Memory B cell (primary cell): ENCODE measurements around the gene PMS1.
A peak's percentile ranks its signal among the peaks of the same experiment; 100 is the strongest.
"Not testable (repeated sequence)": the region's sequence is repeated elsewhere in the genome, so short reads cannot be mapped to it uniquely, and the experiment has no call there.

ENCODE experiments used
- ATAC-seq: fragments of 150-1000 bp; cut with Tn5 transposase; 2 replicates; pipeline ENCODE4 v1.10.0; 2021; ENCODE audit warnings: low read depth, mild to moderate bottlenecking, moderate library complexity
- DNase-seq, 2 donors: peaks; one replicate each; pipeline ENCODE4 v3.0.0; 2022; ENCODE audit warnings: low spot score in 2 of 2
- H3K27ac Mint-ChIP-seq: one replicate; pipeline ENCODE4 v1.8.0; 2022; ENCODE audit warnings: mild to moderate bottlenecking, moderate library complexity, mixed read lengths
- H3K27me3 Mint-ChIP-seq: one replicate; pipeline ENCODE4 v1.8.0; 2022; ENCODE audit warnings: mixed read lengths
- H3K36me3 Mint-ChIP-seq: one replicate; pipeline ENCODE4 v1.8.0; 2022; ENCODE audit warnings: mild to moderate bottlenecking, mixed read lengths
- H3K4me1 Mint-ChIP-seq: one replicate; pipeline ENCODE4 v1.8.0; 2022; ENCODE audit warnings: mixed read lengths
- H3K4me3 Mint-ChIP-seq: one replicate; pipeline ENCODE4 v1.8.0; 2022; ENCODE audit warnings: mild to moderate bottlenecking, moderate library complexity, mixed read lengths
- H3K9me3 Mint-ChIP-seq: one replicate; pipeline ENCODE4 v1.8.0; 2022; ENCODE audit warnings: mixed read lengths

PMS1 gene

GRCh38 chr2:189865826-189866225, 81.6 kb downstream of the PMS1 start:
- Mint-ChIP-seq H3K4me1 (no peaks in the 10 kb centered on the region), H3K36me3 (peaks cover 12% of the 10 kb centered on the region), H3K9me3 (no peaks in the 10 kb centered on the region), H3K4me3 (no peak overlapping the region), H3K27me3 (no peaks in the 10 kb centered on the region), H3K27ac (no peak overlapping the region)
- DNase-seq, result no peak
- ATAC-seq, result no peak

- peaks cover 12% of the 10 kb centered on the region for H3K36me3 Mint-ChIP-seq
- DNase-seq, result no peak
- H3K4me1 Mint-ChIP-seq, result no peaks in the 10 kb centered on the region
- H3K4me3 Mint-ChIP-seq, result no peak overlapping the region
- H3K9me3 Mint-ChIP-seq, result no peaks in the 10 kb centered on the region
- H3K27ac Mint-ChIP-seq, result no peak overlapping the region
- H3K27me3 Mint-ChIP-seq, result no peaks in the 10 kb centered on the region
- no peak for ATAC-seq
Measured at GRCh38 chr2:189866296-189866695, 82.0 kb downstream of the PMS1 start.

DNA sequence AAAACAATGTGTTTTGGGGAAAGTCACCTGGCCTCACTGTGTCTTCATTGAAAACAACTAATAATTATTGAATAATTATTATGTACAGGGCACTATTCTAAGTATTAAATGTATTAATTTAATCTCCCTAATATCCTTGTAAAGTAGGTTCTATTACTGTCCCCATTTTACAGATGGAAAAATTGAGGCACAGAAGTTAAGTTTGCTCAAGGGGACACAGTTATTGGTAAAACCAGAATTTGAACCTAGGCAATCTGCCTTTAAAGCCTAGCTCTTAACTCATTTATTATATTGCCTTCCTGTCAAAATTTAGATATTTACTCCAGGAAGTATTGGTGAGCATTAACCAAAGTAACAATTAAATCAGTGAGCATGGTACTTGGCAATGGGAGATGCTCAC, 84.6 kb downstream of the PMS1 start:
- DNase-seq, result no peak
- no peak overlapping the region for H3K27ac Mint-ChIP-seq
- no peaks in the 10 kb centered on the region for H3K27me3 Mint-ChIP-seq
- H3K4me3 Mint-ChIP-seq, result no peak overlapping the region
- no peaks in the 10 kb centered on the region for H3K9me3 Mint-ChIP-seq
- H3K4me1 Mint-ChIP-seq, result no peaks in the 10 kb centered on the region
- ATAC-seq, result no peak
- H3K36me3 Mint-ChIP-seq, result peaks cover 10% of the 10 kb centered on the region

- H3K9me3 Mint-ChIP-seq, result peaks cover 4% of the 10 kb centered on the region
- DNase-seq (no peak), ATAC-seq (no peak)
- H3K27me3 Mint-ChIP-seq, result no peaks in the 10 kb centered on the region
- peaks cover 13% of the 10 kb centered on the region for H3K36me3 Mint-ChIP-seq
- no peak overlapping the region for H3K27ac Mint-ChIP-seq
- H3K4me3 Mint-ChIP-seq, result no peak overlapping the region
- H3K4me1 Mint-ChIP-seq, result peaks cover 8% of the 10 kb centered on the region
Measured at GRCh38 chr2:189870381-189871085, 86.3 kb downstream of the PMS1 start.

DNA sequence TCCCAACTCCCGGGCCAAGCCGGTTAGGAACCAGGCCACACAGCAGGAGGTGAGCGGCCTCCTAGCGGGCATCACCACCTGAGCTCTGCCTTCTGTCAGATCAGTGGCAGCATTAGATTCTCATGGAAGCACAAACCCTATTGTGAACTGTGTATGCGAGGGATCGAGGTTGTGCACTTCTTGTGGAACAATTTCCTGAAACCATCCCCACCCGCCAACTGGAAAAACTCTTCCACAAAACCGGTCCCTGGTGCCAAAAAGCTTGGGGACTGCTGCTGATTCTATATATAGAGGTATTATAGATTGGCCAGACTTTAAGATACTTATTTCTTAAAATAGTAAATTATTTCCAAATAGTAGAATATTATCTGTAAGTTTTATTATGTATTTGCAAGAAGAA, 89.4 kb downstream of the PMS1 start:
- H3K4me1 Mint-ChIP-seq, result peaks cover 12% of the 10 kb centered on the region
- H3K27ac Mint-ChIP-seq, result no peak overlapping the region
- ATAC-seq, result no peak
- H3K9me3 Mint-ChIP-seq, result peaks cover 4% of the 10 kb centered on the region
- no peak for DNase-seq
- H3K4me3 Mint-ChIP-seq, result no peak overlapping the region
- H3K27me3 Mint-ChIP-seq, result no peaks in the 10 kb centered on the region
- peaks cover 18% of the 10 kb centered on the region for H3K36me3 Mint-ChIP-seq

DNA sequence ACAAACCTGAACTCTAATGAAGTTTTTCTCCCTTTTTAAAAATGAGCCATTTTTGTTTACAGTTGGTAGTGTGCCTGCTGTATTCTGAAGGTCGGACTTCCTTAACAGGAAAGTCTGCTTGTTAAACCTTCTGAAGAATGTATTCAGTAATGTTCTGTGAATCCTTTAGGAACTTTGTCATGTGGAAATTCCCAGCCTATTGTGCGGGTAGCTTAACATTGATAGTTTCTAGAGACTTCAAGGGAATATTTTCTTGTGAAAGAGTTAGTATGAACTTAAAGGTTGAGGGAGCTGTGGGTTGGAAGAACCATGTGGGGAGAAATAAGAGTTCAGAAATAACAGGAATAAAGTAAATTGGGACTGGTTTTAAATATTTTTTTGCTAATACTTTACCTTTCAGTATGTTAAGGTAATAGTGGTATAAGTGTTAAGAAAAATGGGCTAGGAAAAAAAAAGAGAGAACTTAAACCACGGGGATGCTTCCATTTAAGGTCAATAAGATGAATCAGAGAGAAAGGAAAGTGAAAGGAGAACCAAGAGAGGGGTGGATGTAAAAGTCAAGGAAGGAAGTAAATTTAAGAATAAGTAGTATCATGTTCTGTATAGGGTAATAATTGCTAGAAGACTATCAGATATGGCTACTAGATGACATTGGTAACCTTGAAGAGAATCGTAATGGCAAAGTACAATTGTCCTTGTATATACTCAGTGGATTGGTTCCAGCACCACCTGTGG, 90.5 kb downstream of the PMS1 start:
- Mint-ChIP-seq H3K9me3 (peaks cover 4% of the 10 kb centered on the region), H3K27me3 (no peaks in the 10 kb centered on the region), H3K27ac (peak overlapping the region; percentile 64), H3K4me1 (peaks cover 12% of the 10 kb centered on the region), H3K36me3 (peaks cover 18% of the 10 kb centered on the region), H3K4me3 (no peak overlapping the region)
- no peak for DNase-seq
- peak; percentile 71 for ATAC-seq

DNA sequence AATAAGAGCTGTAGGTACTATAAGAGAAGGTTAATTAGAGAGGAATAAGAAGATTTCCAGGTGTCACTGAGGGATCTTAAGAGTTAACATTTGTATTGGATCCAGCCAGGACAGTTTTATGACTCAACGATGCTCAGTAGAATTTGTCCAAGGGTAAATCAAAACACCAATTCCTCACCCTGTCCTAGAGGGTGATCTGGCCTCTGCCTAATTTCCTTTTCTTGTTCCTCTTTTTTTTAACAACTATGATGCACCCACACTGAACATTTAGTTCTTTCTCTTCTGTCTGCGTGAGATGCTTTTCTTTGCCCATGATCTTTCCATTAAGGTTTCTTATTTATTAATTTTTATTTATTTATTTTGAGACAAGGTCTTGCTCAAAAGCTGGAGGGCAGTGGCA, 92.0 kb downstream of the PMS1 start:
- Mint-ChIP-seq H3K36me3 (peaks cover 18% of the 10 kb centered on the region), H3K27me3 (no peaks in the 10 kb centered on the region), H3K4me1 (peaks cover 12% of the 10 kb centered on the region), H3K9me3 (peaks cover 4% of the 10 kb centered on the region), H3K4me3 (no peak overlapping the region), H3K27ac (no peak overlapping the region)
- ATAC-seq (no peak), DNase-seq (no peak)

DNA sequence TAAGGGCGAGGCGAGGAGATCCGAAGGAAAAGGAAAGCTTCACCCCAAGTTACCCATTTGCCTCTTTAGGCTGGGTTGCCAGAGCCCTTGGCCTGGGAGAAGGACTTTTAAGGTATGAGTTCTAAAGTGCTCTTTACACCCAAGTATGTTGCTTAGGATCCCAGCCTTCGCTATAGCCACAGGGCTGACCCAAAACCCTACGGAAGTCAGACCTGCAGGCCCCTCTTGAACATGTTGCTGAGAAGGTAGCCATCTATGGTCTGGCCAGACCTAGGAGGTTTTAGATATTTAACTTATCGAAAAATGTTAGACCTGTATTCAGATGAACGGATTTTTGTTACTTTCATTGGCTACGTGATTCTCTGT, 95.4 kb downstream of the PMS1 start:
- H3K27ac Mint-ChIP-seq, result no peak overlapping the region
- H3K27me3 Mint-ChIP-seq, result no peaks in the 10 kb centered on the region
- peaks cover 11% of the 10 kb centered on the region for H3K4me1 Mint-ChIP-seq
- H3K4me3 Mint-ChIP-seq, result no peak overlapping the region
- peaks cover 14% of the 10 kb centered on the region for H3K36me3 Mint-ChIP-seq
- no peak for ATAC-seq
- no peak for DNase-seq
- peaks cover 4% of the 10 kb centered on the region for H3K9me3 Mint-ChIP-seq

DNA sequence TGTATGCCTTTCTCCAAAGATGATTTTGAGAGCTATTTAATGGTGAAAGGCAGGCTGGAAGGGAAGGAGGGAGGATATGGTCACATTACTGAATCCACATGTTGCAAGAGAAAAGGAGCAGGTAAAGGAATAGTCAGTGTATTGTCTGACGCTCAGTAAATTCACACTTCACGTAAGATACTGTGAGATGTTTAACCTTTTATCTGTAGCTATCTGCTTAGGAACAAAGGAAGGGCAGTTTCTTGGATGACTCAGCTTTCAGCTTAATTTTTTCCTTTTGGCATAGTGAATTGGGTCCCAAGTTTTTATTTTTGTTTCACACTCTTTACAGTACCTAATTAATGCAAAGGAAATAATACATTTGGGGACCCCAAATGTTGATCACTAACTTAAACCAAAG, 96.2 kb downstream of the PMS1 start:
- DNase-seq (no peak), ATAC-seq (no peak)
- H3K9me3 Mint-ChIP-seq, result no peaks in the 10 kb centered on the region

GRCh38 chr2:189880832-189881492, 96.7 kb downstream of the PMS1 start:
- H3K9me3 Mint-ChIP-seq, result no peaks in the 10 kb centered on the region
- ATAC-seq (no peak), DNase-seq (no peak)
- no peak overlapping the region for H3K4me3 Mint-ChIP-seq
- H3K36me3 Mint-ChIP-seq, result peaks cover 8% of the 10 kb centered on the region
- H3K4me1 Mint-ChIP-seq, result peaks cover 4% of the 10 kb centered on the region
- H3K27me3 Mint-ChIP-seq, result no peaks in the 10 kb centered on the region
- H3K27ac Mint-ChIP-seq, result no peak overlapping the region

More for the DNA sequence above, 96.2 kb downstream of the PMS1 start:
- H3K27me3 Mint-ChIP-seq, result no peaks in the 10 kb centered on the region
- no peak overlapping the region for H3K4me3 Mint-ChIP-seq
- H3K36me3 Mint-ChIP-seq, result peaks cover 9% of the 10 kb centered on the region
- peaks cover 5% of the 10 kb centered on the region for H3K4me1 Mint-ChIP-seq
- H3K27ac Mint-ChIP-seq, result no peak overlapping the region

DNA sequence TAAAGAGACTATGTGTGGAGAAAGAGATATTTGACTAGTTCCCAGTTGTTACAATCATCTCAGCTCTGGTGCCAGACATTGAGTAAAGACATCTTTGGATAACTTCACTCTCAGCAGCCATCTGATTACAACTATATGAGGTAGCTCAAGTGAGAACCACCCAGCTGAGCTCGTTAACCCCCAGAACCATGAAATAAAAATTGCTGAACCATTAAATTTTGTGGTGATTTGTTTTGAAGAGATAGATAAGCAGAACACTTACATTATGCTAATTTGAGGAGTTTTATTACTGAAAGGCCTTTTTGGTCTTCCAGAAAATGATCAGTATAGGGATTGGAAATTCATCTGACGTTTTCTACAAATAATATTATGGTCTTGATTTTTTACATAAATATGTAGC, 101.1 kb downstream of the PMS1 start:
- no peak for ATAC-seq
- H3K4me3 Mint-ChIP-seq, result no peak overlapping the region
- H3K4me1 Mint-ChIP-seq, result no peaks in the 10 kb centered on the region
- no peaks in the 10 kb centered on the region for H3K36me3 Mint-ChIP-seq
- H3K9me3 Mint-ChIP-seq, result peaks cover 1% of the 10 kb centered on the region
- no peaks in the 10 kb centered on the region for H3K27me3 Mint-ChIP-seq
- DNase-seq, result no peak
- no peak overlapping the region for H3K27ac Mint-ChIP-seq

- H3K27ac Mint-ChIP-seq, H3K27me3 Mint-ChIP-seq, H3K4me1 Mint-ChIP-seq, H3K9me3 Mint-ChIP-seq, H3K36me3 Mint-ChIP-seq, ATAC-seq, DNase-seq, H3K4me3 Mint-ChIP-seq: not testable (repeated sequence)
Measured at GRCh38 chr2:189892546-189893294, 108.5 kb downstream of the PMS1 start.

DNA sequence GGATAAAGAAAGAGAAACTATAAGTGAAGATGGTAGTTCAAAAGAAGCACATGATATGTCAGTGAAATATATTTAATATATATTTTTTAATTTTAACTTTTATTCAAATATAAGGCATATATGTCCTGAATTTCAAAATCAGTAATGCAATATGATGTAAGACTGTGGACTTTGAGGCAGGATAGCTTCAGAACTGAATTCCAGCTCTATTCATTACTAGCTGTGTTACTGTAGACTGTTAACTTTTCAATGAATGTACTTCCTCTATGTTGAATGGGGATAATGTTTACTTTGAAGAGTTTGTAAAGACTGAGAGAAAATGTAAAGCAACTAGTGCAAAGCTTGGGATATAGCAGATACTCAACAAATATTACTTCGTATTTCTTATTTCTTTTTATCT, 112.6 kb downstream of the PMS1 start:
- ATAC-seq, result no peak
- Mint-ChIP-seq H3K36me3 (no peaks in the 10 kb centered on the region), H3K27me3 (peaks cover 4% of the 10 kb centered on the region), H3K4me3 (no peak overlapping the region), H3K27ac (no peak overlapping the region), H3K4me1 (no peaks in the 10 kb centered on the region), H3K9me3 (no peaks in the 10 kb centered on the region)
- no peak for DNase-seq

GRCh38 chr2:189899101-189899500, 114.9 kb downstream of the PMS1 start:
- H3K4me1 Mint-ChIP-seq, result no peaks in the 10 kb centered on the region
- ATAC-seq (no peak), DNase-seq (no peak)
- H3K4me3 Mint-ChIP-seq, result no peak overlapping the region
- no peak overlapping the region for H3K27ac Mint-ChIP-seq
- peaks cover 4% of the 10 kb centered on the region for H3K27me3 Mint-ChIP-seq
- no peaks in the 10 kb centered on the region for H3K36me3 Mint-ChIP-seq
- H3K9me3 Mint-ChIP-seq, result no peaks in the 10 kb centered on the region
